Activated T-cell treated with anti-CD3 and anti-CD28 coated beads, Interleukin-2, amount 50 U/mL, for 1 hour (primary cell): Measurements from ENCODE around the gene UMAD1.

ENCODE experiments used
- DNase-seq: peaks from one replicate; pipeline ENCODE4 v3.0.0-alpha.2; 2020

UMAD1 gene

DNA sequence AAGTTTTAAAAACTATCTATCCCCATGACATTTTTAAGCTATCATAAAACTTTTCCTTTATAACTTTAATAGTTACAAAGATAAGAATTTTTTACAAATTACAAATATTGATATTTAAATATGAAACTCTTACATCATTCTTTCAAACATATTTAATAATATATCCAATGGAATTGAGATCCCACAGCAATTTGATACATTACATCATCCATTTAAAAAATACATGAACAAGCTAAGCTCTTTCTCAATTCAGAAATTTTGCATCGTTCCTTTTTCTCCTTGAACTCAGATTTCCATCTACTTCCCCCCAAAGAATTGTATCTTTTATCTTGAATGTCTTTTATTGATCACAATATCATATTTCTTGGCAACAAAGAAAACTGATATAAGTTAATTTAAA is 209.6 kb downstream of the UMAD1 start:
- no peak for DNase-seq

DNA sequence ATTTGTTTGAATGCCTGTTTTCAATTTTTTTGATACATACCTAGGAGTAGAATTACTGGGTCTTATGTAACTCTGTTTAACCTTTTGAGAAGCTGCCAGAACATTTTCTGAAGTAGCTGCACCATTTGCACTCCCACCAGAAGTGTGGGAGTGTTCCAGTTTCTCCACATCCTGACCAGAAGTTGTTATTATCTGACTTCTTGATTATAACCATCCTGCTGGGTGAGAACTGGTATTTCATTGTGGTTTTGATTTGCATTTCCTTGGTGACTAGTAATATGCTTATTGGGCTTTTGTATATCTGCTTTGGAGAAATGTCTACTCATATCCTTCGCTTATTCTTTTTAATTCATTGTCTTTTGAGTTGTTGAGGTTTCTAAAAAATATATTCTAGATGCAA is 210.8 kb downstream of the UMAD1 start:
- DNase-seq, result no peak

DNA sequence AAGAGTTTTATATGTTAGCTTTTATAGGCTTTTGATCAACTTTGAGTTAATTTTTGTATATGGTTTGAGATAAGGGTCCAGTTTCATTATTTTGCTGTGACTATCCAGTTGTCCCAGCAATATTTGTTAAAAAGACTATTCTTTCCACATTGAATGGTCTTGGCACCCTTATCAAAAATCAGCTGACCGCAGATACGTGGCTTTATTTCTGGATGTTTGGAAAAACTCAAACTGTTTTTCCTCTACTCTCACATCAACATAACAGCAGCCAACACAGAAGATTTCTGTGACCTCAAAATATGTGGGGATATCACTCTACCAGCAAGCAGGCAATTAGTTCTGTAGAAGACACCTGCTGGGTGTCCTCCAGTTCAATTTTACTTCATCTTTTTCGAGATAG is 211.4 kb downstream of the UMAD1 start:
- DNase-seq, result no peak

DNA sequence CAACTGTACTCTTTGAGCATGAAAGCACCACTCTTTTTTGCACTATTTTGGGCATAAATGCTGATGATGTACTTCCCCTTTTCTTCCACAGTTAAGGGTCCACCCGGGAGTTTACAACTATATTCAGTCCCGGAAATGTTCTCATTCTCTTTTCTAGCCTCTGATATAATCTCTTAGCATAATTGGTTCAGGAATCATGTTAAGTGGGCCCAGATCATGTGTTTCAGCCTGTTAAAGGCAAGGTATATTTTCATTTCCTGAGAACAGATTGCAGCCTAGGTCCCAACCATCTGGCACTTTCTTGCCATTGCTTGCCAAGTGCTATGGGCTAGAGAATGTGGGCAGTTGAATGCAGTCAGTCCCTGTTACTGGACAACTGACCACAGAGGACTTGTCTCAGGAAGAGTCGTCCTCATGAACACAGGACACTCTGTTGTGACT is 216.6 kb downstream of the UMAD1 start:
- no peak for DNase-seq

DNA sequence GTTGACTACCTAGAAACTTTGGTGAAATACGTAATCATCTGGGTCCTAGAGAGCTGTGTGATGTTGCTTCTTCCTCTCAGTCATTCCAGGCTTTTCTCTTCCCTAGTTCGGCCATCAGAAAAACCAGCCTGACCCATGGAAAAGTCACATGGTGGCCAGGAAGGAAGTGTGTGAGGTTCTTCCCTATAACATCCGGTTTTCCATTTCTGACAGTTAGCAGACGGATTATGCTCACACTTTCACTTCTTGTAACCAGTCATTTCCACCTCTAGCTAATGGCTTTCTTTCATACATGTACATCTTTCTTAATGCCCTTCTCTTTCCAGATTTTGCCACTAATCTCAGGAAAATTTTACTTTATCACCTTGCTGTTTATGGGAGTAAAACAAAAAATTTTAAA is 218.0 kb downstream of the UMAD1 start:
- no peak for DNase-seq

DNA sequence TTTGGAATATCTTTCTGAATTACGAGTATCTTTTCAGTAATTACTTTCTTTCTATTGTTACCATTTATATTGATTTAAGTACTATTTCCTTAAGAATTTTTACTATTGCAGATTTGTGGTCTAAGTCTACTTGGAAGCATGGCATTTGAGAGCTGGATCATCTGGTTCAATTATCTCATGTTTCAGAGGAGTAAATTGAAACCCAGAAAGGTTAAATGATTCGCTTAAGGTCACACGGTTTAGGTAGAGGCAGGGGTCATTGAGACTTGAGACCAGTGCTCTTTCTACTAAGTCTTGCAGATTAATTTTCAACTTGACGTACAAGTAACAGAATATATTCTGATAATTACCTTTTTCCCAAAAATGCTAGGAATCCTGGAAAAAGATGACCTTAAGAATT is 218.9 kb downstream of the UMAD1 start:
- DNase-seq, result no peak

DNA sequence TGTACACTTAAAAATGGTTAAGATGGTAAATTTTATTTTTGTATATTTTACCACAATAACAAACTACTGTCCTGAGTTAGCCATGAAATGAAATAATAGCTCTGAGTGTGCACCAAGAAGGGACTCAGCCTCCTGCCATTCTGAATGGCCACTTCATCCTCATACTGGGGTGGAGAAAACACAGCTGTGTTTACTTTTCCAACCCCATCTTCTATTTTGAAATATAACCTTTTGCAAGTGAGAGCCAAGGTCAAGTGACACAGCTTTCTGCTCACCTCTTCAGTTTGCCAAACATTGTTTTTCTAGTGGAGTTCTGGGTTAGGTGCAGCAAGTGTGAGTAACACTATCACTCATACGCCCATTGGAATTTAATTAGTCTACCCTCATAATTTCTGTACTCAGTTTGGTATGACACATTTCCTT is 220.7 kb downstream of the UMAD1 start:
- DNase-seq, result no peak

DNA sequence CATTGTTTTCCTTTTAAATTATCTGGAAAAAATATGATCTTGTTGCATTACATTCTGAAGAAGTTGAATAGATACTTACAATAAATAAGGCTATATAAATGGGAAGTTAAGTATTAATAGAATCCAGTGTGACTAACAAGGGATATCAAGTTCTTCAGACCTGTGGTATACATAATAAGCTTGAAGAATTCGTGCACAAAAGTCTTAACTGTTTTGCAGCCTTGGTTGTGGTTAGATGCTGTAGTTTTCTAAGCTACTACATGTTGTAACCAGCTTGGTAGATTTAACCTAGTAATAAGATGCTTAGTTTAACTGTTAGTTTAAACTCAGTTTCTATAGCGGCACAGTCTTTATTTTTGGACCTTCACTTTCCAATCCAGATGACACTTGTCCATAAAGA is 221.8 kb downstream of the UMAD1 start:
- DNase-seq, result no peak

DNA sequence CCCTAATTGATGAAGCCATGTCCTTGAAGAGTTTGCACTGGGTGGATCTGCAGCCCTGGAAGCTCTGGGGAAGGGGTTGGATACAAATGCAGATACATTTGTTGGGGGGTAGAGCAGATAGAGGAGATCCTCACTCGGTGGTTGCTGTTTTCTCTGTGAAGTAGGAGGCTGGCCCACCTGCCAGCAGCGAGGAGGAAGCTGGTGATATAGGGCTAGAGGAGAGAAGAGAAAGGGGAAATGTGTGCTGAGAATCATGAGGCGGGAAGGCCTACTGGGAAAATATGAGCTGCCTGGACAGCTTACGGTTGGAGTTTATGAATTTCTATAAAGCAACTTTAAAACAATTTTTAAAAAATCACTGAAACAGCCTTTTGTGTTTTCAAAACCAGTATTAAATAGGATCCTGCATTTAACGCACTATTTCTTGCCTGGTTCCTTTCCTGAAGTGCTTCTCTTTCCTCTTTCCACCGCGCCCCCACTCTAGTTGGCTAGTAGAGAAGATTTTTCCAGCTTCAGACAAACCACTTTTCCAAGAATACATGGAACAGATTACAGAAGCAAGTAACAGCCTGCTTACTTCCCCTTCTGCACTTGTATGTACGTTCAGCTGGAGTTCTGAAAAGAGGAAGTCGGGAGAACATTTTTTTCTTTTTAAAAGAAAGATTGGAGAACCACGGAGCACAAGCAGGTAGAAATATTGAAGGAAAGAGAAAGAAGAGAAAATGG is 227.5 kb downstream of the UMAD1 start:
- no peak for DNase-seq

DNA sequence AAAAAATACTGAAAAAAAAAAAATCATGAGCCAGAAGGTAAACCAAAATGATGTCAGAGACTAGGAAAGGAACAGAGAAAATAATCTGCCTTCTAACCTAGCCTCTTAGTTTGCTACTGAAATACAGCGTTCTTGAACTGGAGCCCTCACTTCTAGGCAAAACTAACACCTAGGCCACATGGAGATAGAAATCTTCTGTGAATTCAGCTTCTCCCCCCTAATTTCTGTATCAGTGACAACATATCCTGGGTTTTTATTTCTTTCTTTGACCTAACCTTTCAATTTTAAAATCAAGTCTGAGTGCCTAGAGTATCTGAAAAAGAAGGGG is 228.0 kb downstream of the UMAD1 start:
- DNase-seq, result no peak

DNA sequence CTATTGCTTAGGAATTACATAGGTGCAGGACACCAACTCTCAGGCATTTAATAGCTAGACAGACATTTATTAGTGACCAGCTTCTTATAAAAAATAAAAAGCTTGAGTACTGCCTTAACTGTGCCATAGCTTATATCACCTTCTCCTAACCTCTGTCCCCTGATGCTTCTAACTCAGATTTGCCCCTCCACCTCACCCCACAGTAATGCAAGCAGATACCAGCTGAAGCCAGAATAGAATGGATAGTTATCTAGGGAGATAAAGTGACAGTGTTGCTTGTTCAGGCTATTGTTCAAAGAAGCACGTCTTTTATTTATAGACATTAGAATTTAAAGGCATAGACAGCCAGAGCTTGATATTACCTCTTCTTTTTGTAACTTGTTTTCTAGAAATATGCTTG is 228.5 kb downstream of the UMAD1 start:
- DNase-seq, result no peak

DNA sequence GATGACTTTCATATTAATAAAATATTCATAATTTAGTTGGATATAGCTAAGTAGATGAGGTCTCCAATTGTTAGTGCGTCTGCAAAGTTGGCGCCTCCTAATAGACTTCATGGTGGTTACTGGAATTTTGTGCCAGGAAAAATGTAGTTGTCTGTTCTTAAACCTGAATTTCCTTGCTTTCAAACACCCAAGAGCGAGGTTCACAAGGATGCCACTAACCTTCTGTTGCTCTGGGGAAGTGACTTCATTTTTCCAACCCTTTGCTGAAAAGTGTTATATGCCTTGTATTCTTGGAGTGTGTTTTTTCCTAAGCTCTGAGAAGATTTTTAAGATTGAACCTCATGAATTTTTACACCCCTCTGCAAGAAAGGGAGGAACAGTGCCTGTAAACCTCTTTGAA is 229.1 kb downstream of the UMAD1 start:
- DNase-seq, result no peak

DNA sequence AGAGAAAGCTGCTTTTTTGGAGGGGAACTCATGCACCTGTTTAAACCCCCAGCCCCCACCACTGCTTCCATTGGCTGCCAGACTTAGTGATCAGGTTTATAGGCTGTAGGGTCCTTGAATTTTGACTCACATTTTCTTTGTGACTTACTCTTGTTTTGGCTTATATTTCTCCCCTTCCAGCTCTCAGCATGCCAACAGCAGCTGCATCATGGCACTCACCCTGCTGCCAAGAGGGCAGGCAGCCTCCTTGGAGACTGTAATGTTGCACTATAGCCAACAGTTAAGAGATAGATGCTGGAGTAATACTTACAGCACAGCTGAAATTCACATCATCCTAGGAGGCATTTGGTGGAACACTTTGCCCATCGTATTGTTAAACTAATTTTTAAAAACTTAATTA is 230.0 kb downstream of the UMAD1 start:
- DNase-seq, result no peak

DNA sequence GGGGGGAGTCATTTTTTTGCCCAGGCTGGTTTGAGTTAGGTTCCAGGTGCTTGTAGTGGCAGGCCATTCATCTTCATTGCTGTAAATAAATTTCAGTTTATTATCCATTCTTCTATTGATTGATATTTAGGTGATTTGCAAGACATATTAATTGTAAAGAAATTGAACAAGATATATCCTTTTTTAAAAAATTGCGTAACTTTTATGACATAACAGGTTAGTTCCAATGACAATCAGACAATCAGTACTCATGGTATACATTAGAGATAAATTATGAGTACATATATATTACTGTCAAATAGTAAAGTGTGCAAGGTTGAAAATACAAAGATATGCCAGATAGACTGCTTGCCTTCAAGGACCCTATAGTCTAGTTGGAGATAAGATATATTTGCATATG is 235.9 kb downstream of the UMAD1 start:
- no peak for DNase-seq

DNA sequence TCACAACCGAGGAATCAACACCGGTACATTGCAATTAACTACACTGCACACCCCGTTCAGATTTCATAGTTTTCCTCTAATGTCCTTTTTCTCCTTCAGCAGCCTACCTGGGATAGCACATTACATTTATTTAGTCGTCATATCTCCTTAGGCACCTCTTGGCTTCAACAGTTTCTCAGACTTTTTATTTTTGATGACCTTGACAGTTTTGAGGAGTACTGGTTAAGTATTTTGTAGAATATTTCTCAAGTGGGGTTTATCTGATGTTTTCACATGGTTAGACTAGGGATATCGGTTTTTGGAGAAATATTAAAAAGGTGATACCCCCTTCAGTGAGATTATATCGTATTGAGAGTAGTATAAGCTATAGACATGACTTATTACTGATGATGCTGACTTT is 241.0 kb downstream of the UMAD1 start:
- no peak for DNase-seq

DNA sequence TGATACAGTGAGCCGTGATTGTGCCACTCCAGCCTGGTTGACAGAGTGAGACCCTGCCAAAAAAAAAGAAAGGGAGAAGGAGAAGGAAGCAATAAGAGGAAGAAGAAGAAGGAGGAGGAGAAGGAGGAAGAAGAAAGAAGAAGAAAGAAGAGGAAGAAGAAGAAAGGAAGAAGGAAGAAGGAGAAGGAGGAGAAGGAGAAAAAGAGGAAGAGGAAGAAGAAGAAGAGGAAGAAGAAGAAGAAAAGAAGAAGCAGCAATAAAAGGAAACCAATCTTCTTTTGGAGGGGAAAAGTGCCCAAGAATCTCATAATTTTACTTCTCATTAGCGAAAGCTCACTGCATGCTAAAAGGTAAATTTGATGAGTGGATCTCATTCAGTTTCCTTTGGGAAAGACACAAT is 242.3 kb downstream of the UMAD1 start:
- no peak for DNase-seq

DNA sequence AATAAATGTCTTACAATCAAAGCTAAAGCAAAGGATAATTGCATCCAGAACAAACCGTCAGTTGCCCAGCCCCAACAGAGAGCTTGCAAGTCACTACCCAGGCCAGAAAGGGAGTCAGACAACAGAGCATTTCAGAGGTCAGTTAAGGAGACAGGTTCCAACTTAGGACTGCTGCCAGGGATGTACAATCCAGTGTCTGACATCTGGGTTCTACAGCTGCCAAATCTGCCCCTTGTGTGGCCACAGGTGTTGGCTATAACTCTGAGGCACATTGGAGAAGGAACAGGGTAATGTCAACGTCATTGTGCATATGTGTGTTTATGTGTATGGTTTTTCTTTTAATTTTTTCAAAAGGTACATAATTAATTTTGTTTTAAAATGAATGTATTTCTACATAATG is 242.8 kb downstream of the UMAD1 start:
- DNase-seq, result no peak

DNA sequence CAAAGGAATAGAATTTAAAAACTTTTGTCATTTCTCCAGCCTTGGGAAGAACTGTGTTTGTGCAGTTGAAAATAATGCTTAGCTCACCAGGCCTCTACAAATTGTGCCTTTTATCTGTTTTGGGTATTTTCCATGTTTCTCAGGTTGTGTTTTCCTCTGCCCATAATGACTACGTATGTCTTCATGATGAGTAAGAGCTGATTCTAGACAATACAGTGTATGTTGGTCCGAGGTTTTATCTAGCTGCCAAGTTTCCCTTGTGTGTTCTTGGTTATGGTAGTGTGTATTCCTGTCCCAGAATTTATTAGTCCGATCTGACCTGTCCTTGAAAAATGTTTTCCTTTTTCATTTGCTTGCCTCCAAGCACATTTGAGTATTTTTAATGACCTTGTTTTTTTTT is 244.3 kb downstream of the UMAD1 start:
- no peak for DNase-seq

DNA sequence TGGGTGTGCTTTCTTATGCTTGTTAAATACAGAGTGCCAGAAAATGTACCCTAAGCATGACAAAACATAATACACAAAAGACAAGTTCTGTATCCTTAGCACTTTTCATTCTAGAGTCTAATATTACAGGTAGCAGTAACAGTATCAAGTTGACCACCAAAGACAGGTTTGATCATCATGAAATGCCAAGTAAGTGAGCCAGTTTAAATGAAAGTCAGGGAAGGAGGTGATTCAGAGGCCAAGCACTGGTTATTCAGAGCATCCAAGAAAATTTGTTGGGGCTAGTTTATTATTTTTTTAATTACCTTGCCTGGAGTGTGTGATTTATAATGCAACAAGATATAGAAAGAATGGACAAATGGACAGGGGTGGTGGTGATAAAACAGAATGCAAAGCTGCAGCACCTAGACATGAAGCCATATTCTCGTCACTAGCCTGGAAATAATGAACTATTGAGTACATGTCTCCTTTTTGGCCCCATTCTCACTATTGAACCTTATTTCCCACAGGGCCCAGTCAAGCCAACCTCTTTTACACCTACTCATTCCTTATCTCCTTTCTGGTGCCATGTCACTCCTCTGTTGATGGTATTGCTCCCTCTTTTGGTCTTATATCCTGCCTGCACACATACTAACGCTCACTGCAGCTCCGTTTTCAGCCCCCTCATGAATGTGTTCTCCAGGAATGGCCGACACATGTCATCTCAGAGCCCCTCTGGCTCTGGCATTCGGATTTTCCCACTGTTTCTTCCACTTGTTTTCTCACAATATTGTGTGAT is 249.4 kb downstream of the UMAD1 start:
- no peak for DNase-seq

DNA sequence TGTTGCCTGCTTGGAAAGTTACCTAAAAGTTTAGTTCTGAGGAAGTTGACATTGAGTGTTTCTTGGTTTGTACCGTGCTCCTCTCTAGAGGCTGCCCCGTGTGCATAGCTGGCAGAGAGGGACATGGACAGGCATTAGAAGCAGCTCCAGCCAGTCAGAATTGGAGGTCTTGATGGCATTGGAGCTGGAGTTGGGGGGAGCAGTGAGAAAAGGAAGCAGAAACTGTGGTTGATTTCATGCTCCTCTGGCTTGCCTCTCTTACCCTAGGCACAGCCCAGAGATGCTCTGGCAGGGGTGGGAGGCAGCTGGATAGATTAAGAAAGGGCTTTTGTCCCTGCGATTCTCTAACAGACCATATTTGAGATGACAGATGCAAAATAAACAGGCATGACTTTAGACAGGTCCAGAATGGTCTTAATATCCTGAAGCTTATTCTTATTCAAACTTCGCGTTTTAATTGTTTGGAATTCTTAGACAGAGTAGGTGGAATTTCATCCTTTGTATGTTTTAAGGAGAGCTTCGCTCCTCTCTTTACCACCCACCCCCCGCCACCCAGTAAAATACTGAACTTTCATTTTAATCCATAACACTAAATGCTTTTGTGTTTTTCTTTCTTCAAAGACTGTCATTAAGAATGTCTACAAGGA is 254.6 kb downstream of the UMAD1 start:
- no peak for DNase-seq

DNA sequence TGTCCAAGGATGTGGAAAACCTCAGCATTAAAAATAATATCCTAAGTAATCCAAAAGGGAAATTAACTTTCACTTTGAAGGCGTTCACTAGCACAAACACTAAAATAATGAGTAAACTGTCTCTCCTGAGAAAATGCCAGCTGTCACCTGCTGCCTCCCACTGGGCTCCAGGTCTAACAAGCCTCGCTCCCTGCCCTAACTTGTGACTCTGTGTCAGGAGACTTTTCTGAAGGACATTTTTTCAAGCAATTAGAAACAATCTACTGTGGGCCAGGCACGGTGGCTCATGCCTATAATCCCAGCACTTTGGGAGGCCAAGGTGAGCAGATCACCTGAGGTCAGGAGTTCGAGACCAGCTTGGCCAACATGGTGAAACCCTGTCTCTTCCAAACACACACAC is 255.2 kb downstream of the UMAD1 start:
- DNase-seq, result no peak

DNA sequence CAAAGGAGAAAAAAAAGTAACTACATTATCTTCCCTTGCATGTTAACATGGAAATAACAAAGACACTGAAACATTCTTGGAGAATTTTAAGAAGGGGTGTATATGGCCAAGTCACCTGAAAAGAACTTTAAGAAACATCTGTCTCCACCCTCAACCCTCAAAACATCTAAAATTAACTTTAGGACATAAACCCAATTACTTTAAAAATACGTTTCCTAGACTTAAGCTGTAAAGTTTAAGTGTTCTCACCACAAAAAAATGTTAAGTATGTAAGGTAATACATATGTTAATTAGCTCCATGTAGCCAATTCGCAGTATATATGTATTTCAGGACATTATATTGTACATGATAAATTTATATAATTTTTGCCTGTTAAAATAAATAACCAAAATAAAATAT is 257.0 kb downstream of the UMAD1 start:
- DNase-seq, result no peak

DNA sequence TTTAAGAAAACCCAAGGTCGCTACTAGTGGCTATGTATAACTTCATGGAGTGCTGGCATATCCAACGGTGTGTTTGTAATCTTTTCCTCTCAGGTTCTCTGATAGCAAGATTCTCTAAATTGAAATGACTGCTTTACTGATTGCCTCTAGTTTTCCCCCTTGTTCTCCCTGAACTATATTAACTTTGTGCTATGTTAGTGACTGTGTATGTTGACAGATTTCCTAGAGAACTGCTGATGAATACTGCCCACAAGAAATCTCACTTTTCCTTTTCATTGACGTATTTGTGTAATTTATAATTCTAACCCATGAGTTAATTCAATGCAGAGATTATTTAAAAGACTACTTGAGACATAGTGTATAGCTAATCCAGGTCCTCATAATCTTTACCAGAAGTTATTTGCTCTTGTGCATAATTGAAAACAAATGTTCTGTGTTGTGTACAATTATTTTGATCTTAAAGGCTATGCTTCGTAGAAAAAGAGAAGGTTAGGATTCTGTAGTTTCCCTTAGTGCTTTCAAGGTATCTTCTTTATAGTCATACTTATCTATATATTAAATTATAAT is 257.5 kb downstream of the UMAD1 start:
- DNase-seq, result no peak

DNA sequence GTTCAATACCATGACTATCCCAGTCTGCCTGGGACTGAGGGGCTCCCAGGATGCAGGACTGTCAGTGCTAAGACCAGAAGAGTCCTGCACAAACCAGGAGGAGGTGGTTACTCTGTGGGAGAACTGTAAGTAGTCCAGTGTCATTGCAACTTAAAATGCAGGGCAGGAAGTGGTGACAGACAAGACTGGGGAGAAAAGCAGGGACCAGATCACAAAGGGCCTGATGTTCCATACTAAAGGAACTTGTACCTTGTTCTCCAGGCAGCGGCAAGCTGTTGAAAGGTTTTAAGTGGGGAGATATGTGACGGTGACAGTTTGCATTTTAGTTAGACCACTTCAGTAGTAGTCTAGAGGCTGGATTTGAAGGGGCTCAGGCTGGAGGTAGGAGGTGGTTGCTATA is 262.3 kb downstream of the UMAD1 start:
- no peak for DNase-seq
